Liver (tissue), 9 donors: Measurements from ENCODE around the gene ETF1. TPM values are rescaled to one million over a fixed set of nuclear protein-coding genes. Genes with fewer than 3 reads are reported as not detected.

Experiments used
- DNase-seq: peaks from one replicate; pipeline ENCODE4 v3.0.0-alpha.2; 2017; ENCODE audit warnings: low spot score
- H3K27ac ChIP-seq, 2 donors: one replicate each; pipeline ENCODE4 v1.7.0; 2013; ENCODE audit warnings: inconsistent platforms in 2 of 2, low read length in 2 of 2, control low read depth in 1 of 2, low read depth in 1 of 2, mild to moderate bottlenecking in 1 of 2
- H3K27me3 ChIP-seq, 4 donors: one replicate each; pipeline versions ENCODE4 v1.6.1 to v1.7.0; 2013; ENCODE audit warnings: low read length in 3 of 4, inconsistent platforms in 1 of 4, mild to moderate bottlenecking in 1 of 4, moderate library complexity in 1 of 4; ENCODE audit not compliant: control insufficient read depth in 4 of 4, insufficient read depth in 4 of 4
- H3K36me3 ChIP-seq, 4 donors: one replicate each; pipeline versions ENCODE4 v1.6.1 to v1.7.0; 2013; ENCODE audit warnings: low read length in 3 of 4, mild to moderate bottlenecking in 3 of 4, low read depth in 1 of 4, moderate library complexity in 1 of 4; ENCODE audit not compliant: control insufficient read depth in 4 of 4, insufficient read depth in 3 of 4
- H3K4me1 ChIP-seq, 4 donors: one replicate each; pipeline versions ENCODE4 v1.6.1 to v1.7.0; 2013; ENCODE audit warnings: low read length in 3 of 4, mild to moderate bottlenecking in 3 of 4, moderate library complexity in 1 of 4; ENCODE audit not compliant: control insufficient read depth in 4 of 4, insufficient read depth in 4 of 4
- H3K4me3 ChIP-seq, 3 donors: one replicate each; pipeline versions ENCODE4 v1.6.1 to v1.7.0; 2013; ENCODE audit warnings: low read length in 3 of 3, control low read depth in 1 of 3, low read depth in 1 of 3, mild to moderate bottlenecking in 1 of 3
- H3K9ac ChIP-seq, 2 donors: one replicate each; pipeline ENCODE4 v1.7.0; 2013; ENCODE audit warnings: low read length in 2 of 2, mild to moderate bottlenecking in 2 of 2, moderate library complexity in 2 of 2, control low read depth in 1 of 2, low read depth in 1 of 2
- H3K9me3 ChIP-seq, 4 donors: one replicate each; pipeline versions ENCODE4 v1.6.1 to v1.7.0; 2013; ENCODE audit warnings: low read length in 3 of 4; ENCODE audit not compliant: control insufficient read depth in 4 of 4
- GABPA ChIP-seq, 2 donors: IDR thresholded peaks in 1 of 2; conservative IDR thresholded peaks in 1 of 2; 2 replicates each; pipeline ENCODE4 v1.6.1; 2016; ENCODE audit warnings: antibody characterized with exemption in 2 of 2, mild to moderate bottlenecking in 1 of 2, moderate library complexity in 1 of 2
- HNF4G ChIP-seq: IDR thresholded peaks from 2 replicates; pipeline ENCODE4 v1.6.1; 2016; ENCODE audit warnings: antibody characterized with exemption
- RXRA ChIP-seq, 2 donors: IDR thresholded peaks; 2 replicates each; pipeline ENCODE4 v1.6.1; 2017 to 2018; ENCODE audit warnings: antibody characterized with exemption in 2 of 2, mild to moderate bottlenecking in 1 of 2
- SP1 ChIP-seq: IDR thresholded peaks from 2 replicates; pipeline ENCODE4 v1.6.1; 2018; ENCODE audit warnings: antibody characterized with exemption, mild to moderate bottlenecking
- TAF1 ChIP-seq: conservative IDR thresholded peaks from 2 replicates; pipeline ENCODE4 v1.6.1; 2016; ENCODE audit warnings: antibody characterized with exemption, mild to moderate bottlenecking
- YY1 ChIP-seq: IDR thresholded peaks from 2 replicates; pipeline ENCODE4 v1.6.1; 2016; ENCODE audit warnings: antibody characterized with exemption, mild to moderate bottlenecking
- WGBS: extraction: QIAGEN DNeasy Blood & Tissue Kit; methylation state at CpG from one replicate; pipeline ENCODE4 v1.1.7; 2013; 5-methylcytosine and 5-hydroxymethylcytosine counted together
- polyA plus RNA-seq, 2 donors: library from polyadenylated mRNA; stranded (reverse) in 1 of 2; unstranded in 1 of 2; fragments of 200-250 nt in 1 of 2; fragments of >200 nt in 1 of 2; fragmentation: Nextera tagmentation in 1 of 2; extraction: Ambion mirVana in 1 of 2; gene quantifications; one replicate each; pipeline versions ENCODE4 v1.2.1 to v1.2.3, GENCODE V29; 2013 to 2015
- total RNA-seq, 2 donors: library from RNA; depleted of rRNA; stranded (reverse); fragments of >200 nt; gene quantifications; one replicate each; pipeline ENCODE4 v1.2.3, GENCODE V29; 2014
- TF ChIP-seq, protein P1 (sequence below): IDR thresholded peaks from 2 replicates; pipeline ENCODE4 v1.6.1; 2016; ENCODE audit warnings: antibody characterized with exemption
- TF ChIP-seq, protein P2 (sequence below): IDR thresholded peaks from 2 replicates; pipeline ENCODE4 v1.6.1; 2016; ENCODE audit warnings: antibody characterized with exemption
- TF ChIP-seq, protein P3 (sequence below): fragments of 150-350 bp; IDR thresholded peaks from 2 replicates; pipeline ENCODE4 v1.5.1; 2017; ENCODE audit warnings: improper control_type of control experiment, low read depth, low read length; ENCODE audit not compliant: missing input control
- TF ChIP-seq, protein P4 (sequence below): IDR thresholded peaks from 2 replicates; pipeline ENCODE4 v1.6.1; 2016; ENCODE audit warnings: antibody characterized with exemption, mild to moderate bottlenecking
- donor health status: healthy.
- donor health status: healthy.
- donor health status: healthy.
- donor health status: healthy.
- donor health status: healthy.

Gene ETF1
- total and polyA plus RNA-seq, 4 donors: 21.7 to 39.7 (median 31.1) TPM

DNA sequence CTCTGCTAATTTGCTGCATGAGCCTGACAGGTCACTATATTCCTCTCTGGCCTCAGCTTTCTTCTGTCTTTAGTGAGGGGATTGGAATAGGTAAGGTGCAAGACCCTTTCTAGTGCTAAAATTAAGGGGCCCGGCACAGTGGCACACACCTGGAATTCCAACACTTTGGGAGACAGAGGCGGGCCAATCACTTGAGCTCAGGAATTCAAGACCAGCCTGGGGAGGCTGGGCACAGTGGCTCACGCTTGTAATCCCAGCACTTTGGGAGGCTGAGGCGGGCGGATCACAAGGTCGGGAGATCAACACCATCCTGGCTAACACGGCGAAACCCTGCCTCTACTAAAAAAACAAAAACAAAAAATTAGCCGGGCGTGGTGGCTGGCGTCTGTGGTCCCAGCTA is 40.5 kb downstream of the ETF1 start:
- DNase-seq: no peak
- H3K27ac ChIP-seq: no peak overlapping the region
- H3K4me1 ChIP-seq: peaks cover 6 to 47% (median 38%) of the 10 kb centered on the region in 4 donors
- WGBS: 87% methylated on average over 11 of the region's 11 CpGs
- no peak overlapping the region for H3K9ac ChIP-seq
- H3K36me3 ChIP-seq: no peaks in the 10 kb centered on the region
- no peaks in the 10 kb centered on the region for H3K9me3 ChIP-seq
- TF ChIP-seq, protein P1, sequence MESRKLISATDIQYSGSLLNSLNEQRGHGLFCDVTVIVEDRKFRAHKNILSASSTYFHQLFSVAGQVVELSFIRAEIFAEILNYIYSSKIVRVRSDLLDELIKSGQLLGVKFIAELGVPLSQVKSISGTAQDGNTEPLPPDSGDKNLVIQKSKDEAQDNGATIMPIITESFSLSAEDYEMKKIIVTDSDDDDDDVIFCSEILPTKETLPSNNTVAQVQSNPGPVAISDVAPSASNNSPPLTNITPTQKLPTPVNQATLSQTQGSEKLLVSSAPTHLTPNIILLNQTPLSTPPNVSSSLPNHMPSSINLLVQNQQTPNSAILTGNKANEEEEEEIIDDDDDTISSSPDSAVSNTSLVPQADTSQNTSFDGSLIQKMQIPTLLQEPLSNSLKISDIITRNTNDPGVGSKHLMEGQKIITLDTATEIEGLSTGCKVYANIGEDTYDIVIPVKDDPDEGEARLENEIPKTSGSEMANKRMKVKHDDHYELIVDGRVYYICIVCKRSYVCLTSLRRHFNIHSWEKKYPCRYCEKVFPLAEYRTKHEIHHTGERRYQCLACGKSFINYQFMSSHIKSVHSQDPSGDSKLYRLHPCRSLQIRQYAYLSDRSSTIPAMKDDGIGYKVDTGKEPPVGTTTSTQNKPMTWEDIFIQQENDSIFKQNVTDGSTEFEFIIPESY: no peak
- TF ChIP-seq, protein P2, sequence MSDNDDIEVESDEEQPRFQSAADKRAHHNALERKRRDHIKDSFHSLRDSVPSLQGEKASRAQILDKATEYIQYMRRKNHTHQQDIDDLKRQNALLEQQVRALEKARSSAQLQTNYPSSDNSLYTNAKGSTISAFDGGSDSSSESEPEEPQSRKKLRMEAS: no peak
- no peak for TF ChIP-seq HNF4G
- no peak for TF ChIP-seq RXRA (IDR thresholded peaks at IDR 0.05)
- TF ChIP-seq YY1: no peak
- TF ChIP-seq GABPA (IDR thresholded peaks at IDR 0.05 in 1 of 2, conservative IDR thresholded peaks at IDR 0.05 in 1 of 2): no peak
- TF ChIP-seq, protein P3, sequence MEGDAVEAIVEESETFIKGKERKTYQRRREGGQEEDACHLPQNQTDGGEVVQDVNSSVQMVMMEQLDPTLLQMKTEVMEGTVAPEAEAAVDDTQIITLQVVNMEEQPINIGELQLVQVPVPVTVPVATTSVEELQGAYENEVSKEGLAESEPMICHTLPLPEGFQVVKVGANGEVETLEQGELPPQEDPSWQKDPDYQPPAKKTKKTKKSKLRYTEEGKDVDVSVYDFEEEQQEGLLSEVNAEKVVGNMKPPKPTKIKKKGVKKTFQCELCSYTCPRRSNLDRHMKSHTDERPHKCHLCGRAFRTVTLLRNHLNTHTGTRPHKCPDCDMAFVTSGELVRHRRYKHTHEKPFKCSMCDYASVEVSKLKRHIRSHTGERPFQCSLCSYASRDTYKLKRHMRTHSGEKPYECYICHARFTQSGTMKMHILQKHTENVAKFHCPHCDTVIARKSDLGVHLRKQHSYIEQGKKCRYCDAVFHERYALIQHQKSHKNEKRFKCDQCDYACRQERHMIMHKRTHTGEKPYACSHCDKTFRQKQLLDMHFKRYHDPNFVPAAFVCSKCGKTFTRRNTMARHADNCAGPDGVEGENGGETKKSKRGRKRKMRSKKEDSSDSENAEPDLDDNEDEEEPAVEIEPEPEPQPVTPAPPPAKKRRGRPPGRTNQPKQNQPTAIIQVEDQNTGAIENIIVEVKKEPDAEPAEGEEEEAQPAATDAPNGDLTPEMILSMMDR: no peak
- H3K4me3 ChIP-seq: no peak overlapping the region
- H3K27me3 ChIP-seq: no peaks in the 10 kb centered on the region

DNA sequence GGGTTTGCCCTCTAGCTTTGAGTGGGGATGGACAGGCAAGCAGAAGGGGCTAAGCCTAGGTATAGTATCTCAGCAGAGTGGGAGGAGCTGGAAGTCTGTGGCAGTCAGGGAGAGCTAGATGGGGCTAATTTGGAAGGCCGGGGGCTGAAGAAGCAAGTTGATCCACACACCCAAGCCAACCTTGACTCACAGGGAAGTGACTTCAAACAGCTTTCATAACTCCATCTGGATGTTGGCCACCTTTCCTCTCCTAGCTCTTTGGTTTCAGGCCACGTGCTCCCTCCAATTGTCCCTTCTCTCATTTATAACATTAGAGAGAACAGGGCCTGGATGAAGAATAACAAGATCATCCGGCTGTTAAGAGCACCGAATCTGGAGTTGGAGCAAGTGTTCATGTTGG is 40.9 kb downstream of the ETF1 start:
- H3K9ac ChIP-seq: no peak overlapping the region
- DNase-seq: no peak
- no peaks in the 10 kb centered on the region for H3K36me3 ChIP-seq
- no peak for TF ChIP-seq TAF1
- no peak for TF ChIP-seq YY1
- no peak for TF ChIP-seq SP1
- TF ChIP-seq, protein P4, sequence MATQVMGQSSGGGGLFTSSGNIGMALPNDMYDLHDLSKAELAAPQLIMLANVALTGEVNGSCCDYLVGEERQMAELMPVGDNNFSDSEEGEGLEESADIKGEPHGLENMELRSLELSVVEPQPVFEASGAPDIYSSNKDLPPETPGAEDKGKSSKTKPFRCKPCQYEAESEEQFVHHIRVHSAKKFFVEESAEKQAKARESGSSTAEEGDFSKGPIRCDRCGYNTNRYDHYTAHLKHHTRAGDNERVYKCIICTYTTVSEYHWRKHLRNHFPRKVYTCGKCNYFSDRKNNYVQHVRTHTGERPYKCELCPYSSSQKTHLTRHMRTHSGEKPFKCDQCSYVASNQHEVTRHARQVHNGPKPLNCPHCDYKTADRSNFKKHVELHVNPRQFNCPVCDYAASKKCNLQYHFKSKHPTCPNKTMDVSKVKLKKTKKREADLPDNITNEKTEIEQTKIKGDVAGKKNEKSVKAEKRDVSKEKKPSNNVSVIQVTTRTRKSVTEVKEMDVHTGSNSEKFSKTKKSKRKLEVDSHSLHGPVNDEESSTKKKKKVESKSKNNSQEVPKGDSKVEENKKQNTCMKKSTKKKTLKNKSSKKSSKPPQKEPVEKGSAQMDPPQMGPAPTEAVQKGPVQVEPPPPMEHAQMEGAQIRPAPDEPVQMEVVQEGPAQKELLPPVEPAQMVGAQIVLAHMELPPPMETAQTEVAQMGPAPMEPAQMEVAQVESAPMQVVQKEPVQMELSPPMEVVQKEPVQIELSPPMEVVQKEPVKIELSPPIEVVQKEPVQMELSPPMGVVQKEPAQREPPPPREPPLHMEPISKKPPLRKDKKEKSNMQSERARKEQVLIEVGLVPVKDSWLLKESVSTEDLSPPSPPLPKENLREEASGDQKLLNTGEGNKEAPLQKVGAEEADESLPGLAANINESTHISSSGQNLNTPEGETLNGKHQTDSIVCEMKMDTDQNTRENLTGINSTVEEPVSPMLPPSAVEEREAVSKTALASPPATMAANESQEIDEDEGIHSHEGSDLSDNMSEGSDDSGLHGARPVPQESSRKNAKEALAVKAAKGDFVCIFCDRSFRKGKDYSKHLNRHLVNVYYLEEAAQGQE: no peak
- WGBS: 69% methylated on average over 4 of the region's 4 CpGs
- no peaks in the 10 kb centered on the region for H3K9me3 ChIP-seq
- H3K4me1 ChIP-seq: peaks cover 6 to 44% (median 35%) of the 10 kb centered on the region in 4 donors
- no peaks in the 10 kb centered on the region for H3K27me3 ChIP-seq
- H3K4me3 ChIP-seq: no peak overlapping the region
- H3K27ac ChIP-seq: no peak overlapping the region
